Measurements from ENCODE around the gene SOX8.
"Not testable (repeated sequence)": the region's sequence is repeated elsewhere in the genome, so short reads cannot be mapped to it uniquely, and the experiment has no call there.

The SOX8 gene

GRCh38 chr16:1018447-1019198, 37.1 kb downstream of the SOX8 start:
- H3K9ac ChIP-seq (ENCODE audit: low read length) = no peak overlapping the region
- H3K9me3 ChIP-seq (ENCODE audit: control insufficient read depth, low read length) = no peaks in the 10 kb centered on the region
- no peaks in the 10 kb centered on the region for H3K36me3 ChIP-seq (ENCODE audit: control insufficient read depth, insufficient read depth, low read length)
- H3K4me1 ChIP-seq (ENCODE audit: control insufficient read depth, insufficient read depth, low read length) = peaks cover 7% of the 10 kb centered on the region
- peaks cover 39% of the 10 kb centered on the region for H3K27me3 ChIP-seq (ENCODE audit: control insufficient read depth, insufficient read depth, low read length)
- no peak overlapping the region for H3K4me3 ChIP-seq (ENCODE audit: low read length)

- H3K9me3 ChIP-seq (ENCODE audit: control insufficient read depth, low read length) = no peaks in the 10 kb centered on the region
- H3K4me1 ChIP-seq (ENCODE audit: control insufficient read depth, insufficient read depth, low read length) = peaks cover 7% of the 10 kb centered on the region
- no peaks in the 10 kb centered on the region for H3K36me3 ChIP-seq (ENCODE audit: control insufficient read depth, insufficient read depth, low read length)
- H3K4me3 ChIP-seq (ENCODE audit: low read length) = no peak overlapping the region
- no peak overlapping the region for H3K9ac ChIP-seq (ENCODE audit: low read length)
- H3K27me3 ChIP-seq (ENCODE audit: control insufficient read depth, insufficient read depth, low read length) = peaks cover 39% of the 10 kb centered on the region
Observed at GRCh38 chr16:1019231-1020090, 37.9 kb downstream of the SOX8 start.

- H3K9me3 ChIP-seq (ENCODE audit: control insufficient read depth, low read length) = no peaks in the 10 kb centered on the region
- H3K36me3 ChIP-seq (ENCODE audit: control insufficient read depth, insufficient read depth, low read length) = no peaks in the 10 kb centered on the region
- no peak overlapping the region for H3K9ac ChIP-seq (ENCODE audit: low read length)
- H3K4me1 ChIP-seq (ENCODE audit: control insufficient read depth, insufficient read depth, low read length) = peaks cover 7% of the 10 kb centered on the region
- peaks cover 40% of the 10 kb centered on the region for H3K27me3 ChIP-seq (ENCODE audit: control insufficient read depth, insufficient read depth, low read length)
- no peak overlapping the region for H3K4me3 ChIP-seq (ENCODE audit: low read length)
Observed at GRCh38 chr16:1020091-1020399, 38.5 kb downstream of the SOX8 start.

- no peaks in the 10 kb centered on the region for H3K36me3 ChIP-seq (ENCODE audit: control insufficient read depth, insufficient read depth, low read length)
- H3K27me3 ChIP-seq (ENCODE audit: control insufficient read depth, insufficient read depth, low read length) = peaks cover 45% of the 10 kb centered on the region
- no peaks in the 10 kb centered on the region for H3K9me3 ChIP-seq (ENCODE audit: control insufficient read depth, low read length)
- no peak overlapping the region for H3K4me3 ChIP-seq (ENCODE audit: low read length)
- H3K4me1 ChIP-seq (ENCODE audit: control insufficient read depth, insufficient read depth, low read length) = peaks cover 7% of the 10 kb centered on the region
- H3K9ac ChIP-seq (ENCODE audit: low read length) = no peak overlapping the region
Observed at GRCh38 chr16:1020591-1020990, 39.0 kb downstream of the SOX8 start.

- H3K9ac ChIP-seq (ENCODE audit: low read length) = no peak overlapping the region
- no peak overlapping the region for H3K4me3 ChIP-seq (ENCODE audit: low read length)
- no peaks in the 10 kb centered on the region for H3K36me3 ChIP-seq (ENCODE audit: control insufficient read depth, insufficient read depth, low read length)
- peaks cover 7% of the 10 kb centered on the region for H3K4me1 ChIP-seq (ENCODE audit: control insufficient read depth, insufficient read depth, low read length)
- peaks cover 45% of the 10 kb centered on the region for H3K27me3 ChIP-seq (ENCODE audit: control insufficient read depth, insufficient read depth, low read length)
- no peaks in the 10 kb centered on the region for H3K9me3 ChIP-seq (ENCODE audit: control insufficient read depth, low read length)
Observed at GRCh38 chr16:1021553-1022160, 40.1 kb downstream of the SOX8 start.

GRCh38 chr16:1022466-1022865, 40.9 kb downstream of the SOX8 start:
- Histone ChIP-seq H3K36me3 (ENCODE audit: control insufficient read depth, insufficient read depth, low read length) (no peaks in the 10 kb centered on the region), H3K4me3 (ENCODE audit: low read length) (no peak overlapping the region), H3K4me1 (ENCODE audit: control insufficient read depth, insufficient read depth, low read length) (peaks cover 7% of the 10 kb centered on the region), H3K27me3 (ENCODE audit: control insufficient read depth, insufficient read depth, low read length) (peaks cover 45% of the 10 kb centered on the region), H3K9ac (ENCODE audit: low read length) (no peak overlapping the region), H3K9me3 (ENCODE audit: control insufficient read depth, low read length) (no peaks in the 10 kb centered on the region)

GRCh38 chr16:1024138-1024537, 42.6 kb downstream of the SOX8 start:
- H3K9ac ChIP-seq (ENCODE audit: low read length) = no peak overlapping the region
- H3K36me3 ChIP-seq (ENCODE audit: control insufficient read depth, insufficient read depth, low read length) = no peaks in the 10 kb centered on the region
- peaks cover 35% of the 10 kb centered on the region for H3K27me3 ChIP-seq (ENCODE audit: control insufficient read depth, insufficient read depth, low read length)
- H3K4me1 ChIP-seq (ENCODE audit: control insufficient read depth, insufficient read depth, low read length) = peaks cover 7% of the 10 kb centered on the region
- no peaks in the 10 kb centered on the region for H3K9me3 ChIP-seq (ENCODE audit: control insufficient read depth, low read length)
- no peak overlapping the region for H3K4me3 ChIP-seq (ENCODE audit: low read length)

GRCh38 chr16:1025183-1025809, 43.7 kb downstream of the SOX8 start:
- not testable (repeated sequence) for H3K9me3 ChIP-seq (ENCODE audit: control insufficient read depth, low read length); H3K9ac ChIP-seq (ENCODE audit: low read length); H3K4me1 ChIP-seq (ENCODE audit: control insufficient read depth, insufficient read depth, low read length); H3K4me3 ChIP-seq (ENCODE audit: low read length); H3K36me3 ChIP-seq (ENCODE audit: control insufficient read depth, insufficient read depth, low read length)
- H3K27me3 ChIP-seq (ENCODE audit: control insufficient read depth, insufficient read depth, low read length) = peaks cover 25% of the 10 kb centered on the region

- no peak overlapping the region for H3K9ac ChIP-seq (ENCODE audit: low read length)
- no peaks in the 10 kb centered on the region for H3K4me1 ChIP-seq (ENCODE audit: control insufficient read depth, insufficient read depth, low read length)
- H3K27me3 ChIP-seq (ENCODE audit: control insufficient read depth, insufficient read depth, low read length) = peaks cover 18% of the 10 kb centered on the region
- H3K4me3 ChIP-seq (ENCODE audit: low read length) = no peak overlapping the region
- H3K36me3 ChIP-seq (ENCODE audit: control insufficient read depth, insufficient read depth, low read length) = no peaks in the 10 kb centered on the region
- no peaks in the 10 kb centered on the region for H3K9me3 ChIP-seq (ENCODE audit: control insufficient read depth, low read length)
Observed at GRCh38 chr16:1026057-1026783, 44.6 kb downstream of the SOX8 start.

GRCh38 chr16:1026784-1027500, 45.4 kb downstream of the SOX8 start:
- H3K27me3 ChIP-seq (ENCODE audit: control insufficient read depth, insufficient read depth, low read length) = peaks cover 11% of the 10 kb centered on the region
- H3K4me3 ChIP-seq (ENCODE audit: low read length) = no peak overlapping the region
- no peak overlapping the region for H3K9ac ChIP-seq (ENCODE audit: low read length)
- no peaks in the 10 kb centered on the region for H3K9me3 ChIP-seq (ENCODE audit: control insufficient read depth, low read length)
- no peaks in the 10 kb centered on the region for H3K36me3 ChIP-seq (ENCODE audit: control insufficient read depth, insufficient read depth, low read length)
- H3K4me1 ChIP-seq (ENCODE audit: control insufficient read depth, insufficient read depth, low read length) = no peaks in the 10 kb centered on the region

GRCh38 chr16:1027501-1027815, 45.9 kb downstream of the SOX8 start:
- H3K9ac ChIP-seq (ENCODE audit: low read length) = no peak overlapping the region

More at GRCh38 chr16:1027501-1027815, 45.9 kb downstream of the SOX8 start:
- no peaks in the 10 kb centered on the region for H3K9me3 ChIP-seq (ENCODE audit: control insufficient read depth, low read length)
- H3K27me3 ChIP-seq (ENCODE audit: control insufficient read depth, insufficient read depth, low read length) = peaks cover 6% of the 10 kb centered on the region
- no peak overlapping the region for H3K4me3 ChIP-seq (ENCODE audit: low read length)
- H3K4me1 ChIP-seq (ENCODE audit: control insufficient read depth, insufficient read depth, low read length) = no peaks in the 10 kb centered on the region
- H3K36me3 ChIP-seq (ENCODE audit: control insufficient read depth, insufficient read depth, low read length) = no peaks in the 10 kb centered on the region

All from mucosa of stomach (tissue), 1 donor.